ENCODE measurements around the gene TNNC2. TPM values are rescaled to one million over a fixed set of nuclear protein-coding genes. Genes with fewer than 3 reads are reported as not detected.

TNNC2 gene
- total RNA-seq, 1 experiment from 2014 or later, result not detected

DNA sequence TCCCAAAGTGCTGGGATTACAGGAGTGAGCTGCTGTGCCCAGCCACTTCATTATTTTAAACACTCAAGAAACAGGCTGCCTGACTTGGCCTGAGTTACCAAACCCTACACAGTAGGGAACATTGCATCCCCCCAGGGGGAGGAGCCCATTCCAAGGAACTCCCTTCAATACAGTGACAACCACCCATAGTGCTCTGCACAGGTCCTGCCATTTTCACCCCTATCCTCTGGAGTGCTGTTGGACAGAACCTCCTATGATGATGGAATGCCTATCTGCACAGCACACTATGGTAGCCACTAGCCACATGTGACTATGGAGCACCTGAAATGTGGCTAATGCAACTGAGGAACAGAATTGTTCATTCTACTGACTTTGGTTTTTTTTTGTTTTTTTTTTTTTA lies 18.3 kb upstream of the TNNC2 start:
- H3K9me2 ChIP-seq (ENCODE audit: insufficient read depth), result no peaks in the 10 kb centered on the region
- no peaks in the 10 kb centered on the region for H3K4me1 ChIP-seq (replicated peaks; ENCODE audit: insufficient read depth)
- H3K9me3 ChIP-seq (ENCODE audit: insufficient read depth, low read depth), result no peaks in the 10 kb centered on the region
- 0 out of 2 replicates have a peak, but pooled peaks cover 9% of the 10 kb centered on the region for H3K36me3 ChIP-seq (ENCODE audit: low read depth)
- no peak overlapping the region for H3K4me2 ChIP-seq
- TF ChIP-seq, protein P1, sequence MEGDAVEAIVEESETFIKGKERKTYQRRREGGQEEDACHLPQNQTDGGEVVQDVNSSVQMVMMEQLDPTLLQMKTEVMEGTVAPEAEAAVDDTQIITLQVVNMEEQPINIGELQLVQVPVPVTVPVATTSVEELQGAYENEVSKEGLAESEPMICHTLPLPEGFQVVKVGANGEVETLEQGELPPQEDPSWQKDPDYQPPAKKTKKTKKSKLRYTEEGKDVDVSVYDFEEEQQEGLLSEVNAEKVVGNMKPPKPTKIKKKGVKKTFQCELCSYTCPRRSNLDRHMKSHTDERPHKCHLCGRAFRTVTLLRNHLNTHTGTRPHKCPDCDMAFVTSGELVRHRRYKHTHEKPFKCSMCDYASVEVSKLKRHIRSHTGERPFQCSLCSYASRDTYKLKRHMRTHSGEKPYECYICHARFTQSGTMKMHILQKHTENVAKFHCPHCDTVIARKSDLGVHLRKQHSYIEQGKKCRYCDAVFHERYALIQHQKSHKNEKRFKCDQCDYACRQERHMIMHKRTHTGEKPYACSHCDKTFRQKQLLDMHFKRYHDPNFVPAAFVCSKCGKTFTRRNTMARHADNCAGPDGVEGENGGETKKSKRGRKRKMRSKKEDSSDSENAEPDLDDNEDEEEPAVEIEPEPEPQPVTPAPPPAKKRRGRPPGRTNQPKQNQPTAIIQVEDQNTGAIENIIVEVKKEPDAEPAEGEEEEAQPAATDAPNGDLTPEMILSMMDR (conservative IDR thresholded peaks at IDR 0.05), result no peak
- H3K27ac ChIP-seq, result no peak overlapping the region
- BruUV-seq (replicated peaks), result no TSS peak
- DNase-seq, result no peak
- no peaks in the 10 kb centered on the region for H3K27me3 ChIP-seq (ENCODE audit: insufficient read depth, low read depth)
- no peak overlapping the region for H3K4me3 ChIP-seq
- no peaks in the 10 kb centered on the region for H3K79me2 ChIP-seq (ENCODE audit: low read depth)
- intact Hi-C loops (cut with micrococcal nuclease; ENCODE audit: unreplicated experiment), result no loop called here
- H2AFZ ChIP-seq, result no peak overlapping the region
- no peaks in the 10 kb centered on the region for H4K20me1 ChIP-seq (ENCODE audit: insufficient read depth)
- ChIA-PET CTCF (no interaction called here), POLR2A (ENCODE audit: unreplicated experiment) (interaction anchor here (0.7 kb wide), 1 partner anchor 524 kb away, joined by 4 read pairs; no protein-coding TSS in a partner anchor)
- no peaks in the 10 kb centered on the region; the same call in 1 of the 2 replicates for H3F3A ChIP-seq (ENCODE audit: insufficient read depth, low read depth)

DNA sequence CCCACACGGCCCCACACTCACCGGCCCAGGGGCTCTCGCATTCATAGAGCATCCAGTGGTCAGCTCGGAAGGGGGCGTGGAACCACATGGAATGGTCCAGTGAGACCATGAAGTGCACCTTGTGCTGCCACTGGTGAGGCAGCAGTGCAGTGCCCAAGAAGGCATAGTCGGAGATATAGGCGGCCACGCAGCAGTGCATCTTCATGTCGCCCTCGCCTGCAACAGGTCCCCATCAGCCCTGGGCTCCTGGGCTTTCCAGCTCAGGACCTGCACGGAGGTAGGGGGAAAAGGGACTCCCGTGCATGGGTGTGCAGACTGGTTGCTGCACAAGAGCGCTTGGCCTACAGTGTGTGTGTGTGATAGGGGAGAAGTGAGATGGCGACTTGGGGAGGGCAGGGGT lies 16.4 kb upstream of the TNNC2 start:
- no TSS peak for BruUV-seq (replicated peaks)
- Histone ChIP-seq H3K4me1 (replicated peaks; ENCODE audit: insufficient read depth) (no peaks in the 10 kb centered on the region), H3K4me3 (no peak overlapping the region), H3K27me3 (ENCODE audit: insufficient read depth, low read depth) (no peaks in the 10 kb centered on the region), H3K36me3 (ENCODE audit: low read depth) (0 out of 2 replicates have a peak, but pooled peaks cover 9% of the 10 kb centered on the region), H3K9me3 (ENCODE audit: insufficient read depth, low read depth) (no peaks in the 10 kb centered on the region), H2AFZ (no peak overlapping the region), H3F3A (ENCODE audit: insufficient read depth, low read depth) (no peaks in the 10 kb centered on the region; the same call in 1 of the 2 replicates), H3K9me2 (ENCODE audit: insufficient read depth) (no peaks in the 10 kb centered on the region), H3K4me2 (no peak overlapping the region), H3K79me2 (ENCODE audit: low read depth) (no peaks in the 10 kb centered on the region), H4K20me1 (ENCODE audit: insufficient read depth) (no peaks in the 10 kb centered on the region), H3K27ac (no peak overlapping the region)
- POLR2A ChIA-PET (ENCODE audit: unreplicated experiment), result no interaction called here
- DNase-seq, result no peak
- CTCF ChIA-PET, result no interaction called here
- intact Hi-C loops (cut with micrococcal nuclease; ENCODE audit: unreplicated experiment), result no loop called here
- TF ChIP-seq, protein P1 (conservative IDR thresholded peaks at IDR 0.05), result no peak
- no peak for TF ChIP-seq EZH2 (IDR thresholded peaks at IDR 0.05; ENCODE audit: low read depth)

DNA sequence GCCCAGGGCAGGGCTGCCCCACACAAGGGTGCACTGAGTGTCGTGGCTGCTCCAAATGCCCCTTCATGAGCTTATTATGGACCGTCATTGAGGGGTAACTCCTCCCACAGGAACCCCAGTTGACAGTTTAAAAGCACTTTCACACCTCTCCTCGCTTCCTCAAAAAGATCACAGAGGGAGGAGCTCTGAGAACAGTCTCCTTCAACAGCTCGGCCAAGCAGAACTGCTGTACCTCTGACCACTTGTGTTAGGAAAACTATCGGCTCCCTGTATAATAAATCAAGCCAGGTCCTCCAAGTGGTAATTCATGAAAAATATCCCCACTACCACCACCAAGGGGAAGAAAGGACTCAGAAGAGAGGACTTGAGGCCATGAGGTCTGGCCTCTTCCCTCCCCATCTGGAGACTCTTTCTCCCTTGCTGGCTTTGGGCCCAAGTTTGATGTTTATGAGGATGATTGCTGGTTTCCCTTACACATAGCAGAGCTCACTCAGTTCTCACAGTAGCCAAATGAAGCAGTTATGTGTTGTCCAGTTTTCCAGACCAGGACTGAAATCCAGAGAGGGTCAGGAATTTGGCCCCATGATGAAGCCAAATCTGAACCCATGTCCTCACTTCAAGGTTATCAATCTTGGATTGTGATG lies 15.2 kb upstream of the TNNC2 start:
- 0 out of 2 replicates have a peak, but pooled peaks cover 9% of the 10 kb centered on the region for H3K36me3 ChIP-seq (ENCODE audit: low read depth)
- H3K9me2 ChIP-seq (ENCODE audit: insufficient read depth), result no peaks in the 10 kb centered on the region
- TF ChIP-seq, protein P1 (conservative IDR thresholded peaks at IDR 0.05), result no peak
- no peak for TF ChIP-seq EZH2 (IDR thresholded peaks at IDR 0.05; ENCODE audit: low read depth)
- POLR2A ChIA-PET (ENCODE audit: unreplicated experiment), result interaction anchor here (0.7 kb wide), 1 partner anchor 100 kb away, joined by 4 read pairs; no protein-coding TSS in a partner anchor
- H3F3A ChIP-seq (ENCODE audit: insufficient read depth, low read depth), result peaks cover 8% of the 10 kb centered on the region; the same call in 1 of the 2 replicates
- H3K9me3 ChIP-seq (ENCODE audit: insufficient read depth, low read depth), result no peaks in the 10 kb centered on the region
- H3K4me1 ChIP-seq (replicated peaks; ENCODE audit: insufficient read depth), result no peaks in the 10 kb centered on the region
- no peak overlapping the region for H3K4me3 ChIP-seq
- BruUV-seq (replicated peaks), result no TSS peak
- no peaks in the 10 kb centered on the region for H3K79me2 ChIP-seq (ENCODE audit: low read depth)
- no peak for DNase-seq
- H3K27ac ChIP-seq, result no peak overlapping the region
- intact Hi-C loops (cut with micrococcal nuclease; ENCODE audit: unreplicated experiment), result no loop called here
- H4K20me1 ChIP-seq (ENCODE audit: insufficient read depth), result no peaks in the 10 kb centered on the region
- no peaks in the 10 kb centered on the region for H3K27me3 ChIP-seq (ENCODE audit: insufficient read depth, low read depth)
- H3K4me2 ChIP-seq, result no peak overlapping the region
- CTCF ChIA-PET, result no interaction called here
- H2AFZ ChIP-seq, result no peak overlapping the region
